ENCODE results near the gene OGFOD2.
A peak's percentile ranks its signal among the peaks of the same experiment; 100 is the strongest.

The OGFOD2 gene

GRCh38 chr12:122980183-122981035 is 5.4 kb downstream of the OGFOD2 start, which contains the start of gene ARL6IP4:
Gene ARL6IP4, plus strand, starts transcription at chr12:122980681. Its CDS starts 459 bp downstream, at chr12:122981140.
- peak; percentile 61 for DNase-seq (ENCODE audit: low spot score)
- TF ChIP-seq, protein P1, sequence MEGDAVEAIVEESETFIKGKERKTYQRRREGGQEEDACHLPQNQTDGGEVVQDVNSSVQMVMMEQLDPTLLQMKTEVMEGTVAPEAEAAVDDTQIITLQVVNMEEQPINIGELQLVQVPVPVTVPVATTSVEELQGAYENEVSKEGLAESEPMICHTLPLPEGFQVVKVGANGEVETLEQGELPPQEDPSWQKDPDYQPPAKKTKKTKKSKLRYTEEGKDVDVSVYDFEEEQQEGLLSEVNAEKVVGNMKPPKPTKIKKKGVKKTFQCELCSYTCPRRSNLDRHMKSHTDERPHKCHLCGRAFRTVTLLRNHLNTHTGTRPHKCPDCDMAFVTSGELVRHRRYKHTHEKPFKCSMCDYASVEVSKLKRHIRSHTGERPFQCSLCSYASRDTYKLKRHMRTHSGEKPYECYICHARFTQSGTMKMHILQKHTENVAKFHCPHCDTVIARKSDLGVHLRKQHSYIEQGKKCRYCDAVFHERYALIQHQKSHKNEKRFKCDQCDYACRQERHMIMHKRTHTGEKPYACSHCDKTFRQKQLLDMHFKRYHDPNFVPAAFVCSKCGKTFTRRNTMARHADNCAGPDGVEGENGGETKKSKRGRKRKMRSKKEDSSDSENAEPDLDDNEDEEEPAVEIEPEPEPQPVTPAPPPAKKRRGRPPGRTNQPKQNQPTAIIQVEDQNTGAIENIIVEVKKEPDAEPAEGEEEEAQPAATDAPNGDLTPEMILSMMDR (IDR thresholded peaks at IDR 0.05; ENCODE audit: poor library complexity, severe bottlenecking) = no peak
- Histone ChIP-seq H3K4me1 (ENCODE audit: insufficient read depth, poor library complexity, severe bottlenecking) (peaks cover 6% of the 10 kb centered on the region), H3K4me3 (ENCODE audit: severe bottlenecking) (peak within 1 kb of the TSS; percentile 91), H3K27ac (ENCODE audit: poor library complexity, severe bottlenecking) (peak within 1 kb of the TSS; percentile 69), H3K9me3 (ENCODE audit: severe bottlenecking) (no peaks in the 10 kb centered on the region), H3K36me3 (ENCODE audit: low read depth) (peaks cover 21% of the 10 kb centered on the region), H3K27me3 (ENCODE audit: insufficient read depth, poor library complexity, severe bottlenecking) (no peaks in the 10 kb centered on the region)
- ATAC-seq (ENCODE audit: low read depth) = peak; percentile 69

DNA sequence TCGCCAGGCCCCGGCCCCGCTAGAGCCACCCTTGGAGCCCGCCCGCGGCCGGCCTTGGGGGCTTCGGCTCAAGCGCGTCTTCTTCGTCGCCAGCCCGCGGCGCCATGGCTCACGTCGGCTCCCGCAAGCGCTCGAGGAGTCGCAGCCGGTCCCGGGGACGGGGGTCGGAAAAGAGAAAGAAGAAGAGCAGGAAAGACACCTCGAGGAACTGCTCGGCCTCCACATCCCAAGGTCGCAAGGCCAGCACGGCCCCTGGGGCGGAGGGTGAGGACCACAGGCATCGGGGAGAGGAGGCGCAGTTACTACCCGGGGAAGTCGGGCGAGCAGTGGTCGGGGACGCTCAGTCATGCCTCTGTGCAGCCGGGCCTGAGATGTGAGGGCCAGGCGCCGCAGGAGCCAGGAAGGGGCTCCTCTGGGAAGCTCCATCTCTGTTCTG is 6.0 kb downstream of the OGFOD2 start:
- H3K9me3 ChIP-seq (ENCODE audit: severe bottlenecking) = no peaks in the 10 kb centered on the region
- peaks cover 21% of the 10 kb centered on the region for H3K36me3 ChIP-seq (ENCODE audit: low read depth)
- no peaks in the 10 kb centered on the region for H3K27me3 ChIP-seq (ENCODE audit: insufficient read depth, poor library complexity, severe bottlenecking)
- TF ChIP-seq, protein P1 (IDR thresholded peaks at IDR 0.05; ENCODE audit: poor library complexity, severe bottlenecking) = no peak
- H3K4me3 ChIP-seq (ENCODE audit: severe bottlenecking) = peak overlapping the region; percentile 91
- DNase-seq (ENCODE audit: low spot score) = peak; percentile 53
- peaks cover 6% of the 10 kb centered on the region for H3K4me1 ChIP-seq (ENCODE audit: insufficient read depth, poor library complexity, severe bottlenecking)
- H3K27ac ChIP-seq (ENCODE audit: poor library complexity, severe bottlenecking) = peak overlapping the region; percentile 69
- ATAC-seq (ENCODE audit: low read depth) = peak; percentile 18

DNA sequence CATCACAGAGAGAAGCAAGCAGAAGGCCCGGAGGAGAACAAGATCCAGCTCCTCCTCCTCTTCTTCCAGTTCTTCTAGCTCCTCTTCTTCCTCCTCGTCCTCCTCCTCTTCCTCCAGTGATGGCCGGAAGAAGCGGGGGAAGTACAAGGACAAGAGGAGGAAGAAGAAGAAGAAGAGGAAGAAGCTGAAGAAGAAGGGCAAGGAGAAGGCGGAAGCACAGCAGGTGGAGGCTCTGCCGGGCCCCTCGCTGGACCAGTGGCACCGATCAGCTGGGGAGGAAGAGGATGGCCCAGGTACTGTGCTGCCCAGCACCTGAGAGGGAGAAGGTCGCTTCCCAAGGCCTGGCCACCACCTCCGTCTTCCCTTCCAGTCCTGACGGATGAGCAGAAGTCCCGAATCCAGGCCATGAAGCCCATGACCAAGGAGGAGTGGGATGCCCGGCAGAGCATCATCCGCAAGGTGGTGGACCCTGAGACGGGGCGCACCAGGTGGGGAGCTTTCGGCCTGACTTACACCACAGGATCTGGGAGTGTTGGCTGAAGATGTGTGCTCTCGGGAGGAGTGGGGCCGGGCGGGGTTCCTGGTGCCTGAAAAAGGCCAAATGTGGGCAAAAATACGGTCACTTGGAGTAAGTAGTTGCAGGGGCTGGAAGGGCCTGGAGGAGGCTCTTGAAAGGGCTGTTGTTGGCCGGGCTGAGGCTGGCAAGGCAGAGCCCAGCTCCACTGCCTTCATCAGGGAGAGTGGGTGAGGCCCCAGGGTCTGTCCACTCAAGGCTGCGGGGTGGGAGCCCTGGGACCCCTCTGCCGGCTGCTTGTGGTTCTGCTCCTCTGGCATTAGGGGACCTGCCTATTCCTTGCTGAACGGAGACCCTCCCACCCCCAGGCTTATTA is 6.8 kb downstream of the OGFOD2 start:
- DNase-seq (ENCODE audit: low spot score) (no peak), ATAC-seq (ENCODE audit: low read depth) (no peak)
- H3K9me3 ChIP-seq (ENCODE audit: severe bottlenecking) = no peaks in the 10 kb centered on the region
- H3K36me3 ChIP-seq (ENCODE audit: low read depth) = peaks cover 20% of the 10 kb centered on the region
- no peaks in the 10 kb centered on the region for H3K27me3 ChIP-seq (ENCODE audit: insufficient read depth, poor library complexity, severe bottlenecking)
- TF ChIP-seq, protein P1 (IDR thresholded peaks at IDR 0.05; ENCODE audit: poor library complexity, severe bottlenecking) = no peak
- H3K27ac ChIP-seq (ENCODE audit: poor library complexity, severe bottlenecking) = peak overlapping the region; percentile 69
- peaks cover 6% of the 10 kb centered on the region for H3K4me1 ChIP-seq (ENCODE audit: insufficient read depth, poor library complexity, severe bottlenecking)
- peak overlapping the region; percentile 91 for H3K4me3 ChIP-seq (ENCODE audit: severe bottlenecking)

DNA sequence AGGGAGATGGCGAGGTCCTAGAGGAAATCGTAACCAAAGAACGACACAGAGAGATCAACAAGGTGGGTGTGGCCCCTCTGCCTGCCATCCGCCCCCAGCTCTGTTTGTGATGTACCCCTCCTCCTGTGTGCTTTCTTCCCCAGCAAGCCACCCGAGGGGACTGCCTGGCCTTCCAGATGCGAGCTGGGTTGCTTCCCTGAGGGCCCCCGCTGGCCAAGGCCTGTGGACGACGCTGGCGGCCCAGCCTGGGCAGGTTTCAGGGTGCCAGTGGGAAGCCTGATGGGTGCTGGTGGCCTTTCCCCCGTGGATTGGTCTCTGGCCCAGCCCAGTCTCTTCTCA is 7.4 kb downstream of the OGFOD2 start:
- ATAC-seq (ENCODE audit: low read depth) (no peak), DNase-seq (ENCODE audit: low spot score) (no peak)
- Histone ChIP-seq H3K9me3 (ENCODE audit: severe bottlenecking) (no peaks in the 10 kb centered on the region), H3K4me1 (ENCODE audit: insufficient read depth, poor library complexity, severe bottlenecking) (peaks cover 6% of the 10 kb centered on the region), H3K4me3 (ENCODE audit: severe bottlenecking) (no peak overlapping the region), H3K27ac (ENCODE audit: poor library complexity, severe bottlenecking) (peak overlapping the region; percentile 69), H3K27me3 (ENCODE audit: insufficient read depth, poor library complexity, severe bottlenecking) (no peaks in the 10 kb centered on the region), H3K36me3 (ENCODE audit: low read depth) (peaks cover 18% of the 10 kb centered on the region)
- TF ChIP-seq, protein P1 (IDR thresholded peaks at IDR 0.05; ENCODE audit: poor library complexity, severe bottlenecking) = no peak
